ENCODE data around the gene SCIN. TPM values are rescaled to one million over a fixed set of nuclear protein-coding genes. Genes with fewer than 3 reads are reported as not detected.

Gene SCIN
- polyA plus RNA-seq, 1 of the 3 experiments (the other 2 are of a cell fraction): 0.02 TPM

GRCh38 chr7:12607134-12607533 is 36.6 kb downstream of the SCIN start:
- H3K27me3 ChIP-seq (ENCODE audit: insufficient read depth): no peaks in the 10 kb centered on the region
- WGBS (ENCODE audit: low lambda C conversion rate): 49% methylated on average over 1 of the region's 1 CpG
- no peak overlapping the region for H3K4me3 ChIP-seq (ENCODE audit: low read depth in 2 of 2, low read length in 1 of 2)
- H3K4me2 ChIP-seq: no peak overlapping the region
- TF ChIP-seq RXRA (IDR thresholded peaks at IDR 0.05; ENCODE audit: borderline replicate concordance, low read depth) (no peak), USF2 (IDR thresholded peaks at IDR 0.05; ENCODE audit: borderline replicate concordance, low read depth, low read length) (no peak), GATA2 (CRISPR knock-in tag; IDR thresholded peaks at IDR 0.05) (no peak), GABPA (IDR thresholded peaks at IDR 0.05; ENCODE audit: low read depth) (no peak), IRF3 (IDR thresholded peaks at IDR 0.05; ENCODE audit: low read depth, low read length) (no peak), FOXM1 (IDR thresholded peaks at IDR 0.05; ENCODE audit: low read depth) (no peak), TEAD4 (IDR thresholded peaks at IDR 0.05; ENCODE audit: borderline replicate concordance, insufficient read depth) (no peak), EP300 (IDR thresholded peaks at IDR 0.05; ENCODE audit: borderline replicate concordance in 1 of 2, low read depth in 1 of 2, low read length in 1 of 2) (peak in 1 of 2 experiments; percentile 22; a peak in 1 of 4 replicates), PBX3 (IDR thresholded peaks at IDR 0.05) (no peak), TCF12 (IDR thresholded peaks at IDR 0.05) (peak; percentile 30; the same call in 1 of the 2 replicates)
- ChIA-PET POLR2A (no interaction called here), CTCF (interaction anchor here (2.5 to 3.7 kb wide), 2 partner anchors 16 to 82 kb away, joined by 9 to 15 read pairs; no protein-coding TSS in a partner anchor)
- peaks cover 0 to 7% of the 10 kb centered on the region in 2 experiments; a peak in 2 of 4 replicates for H3K4me1 ChIP-seq (ENCODE audit: control insufficient read depth in 1 of 2, insufficient read depth in 2 of 2, low read depth in 1 of 2, low read length in 1 of 2)
- H3K9ac ChIP-seq: no peak overlapping the region
- H4K20me1 ChIP-seq (ENCODE audit: insufficient read depth): no peaks in the 10 kb centered on the region
- H3K9me2 ChIP-seq: no peaks in the 10 kb centered on the region
- no peaks in the 10 kb centered on the region for H3K36me3 ChIP-seq (replicated peaks in 1 of 2; ENCODE audit: control insufficient read depth in 1 of 2, insufficient read depth in 2 of 2, low read length in 1 of 2)
- DNase-seq: peak; percentile 39
- H3K9me3 ChIP-seq: no peaks in the 10 kb centered on the region
- H3K79me2 ChIP-seq (ENCODE audit: insufficient read depth): no peaks in the 10 kb centered on the region
- no peaks in the 10 kb centered on the region for H3F3A ChIP-seq (replicated peaks; ENCODE audit: insufficient read depth)
- peak overlapping the region in 1 of 2 experiments; percentile 41; a peak in 2 of 4 replicates for H3K27ac ChIP-seq (ENCODE audit: low read depth in 2 of 2, low read length in 1 of 2)
- no peak overlapping the region; the same call in 1 of the 2 replicates for H2AFZ ChIP-seq (ENCODE audit: low read depth)

- no peak for DNase-seq
- no peak overlapping the region for H3K9ac ChIP-seq
- H3K79me2 ChIP-seq (ENCODE audit: insufficient read depth): no peaks in the 10 kb centered on the region
- no peaks in the 10 kb centered on the region for H3K9me2 ChIP-seq
- peaks cover 0 to 7% of the 10 kb centered on the region in 2 experiments; a peak in 2 of 4 replicates for H3K4me1 ChIP-seq (ENCODE audit: control insufficient read depth in 1 of 2, insufficient read depth in 2 of 2, low read depth in 1 of 2, low read length in 1 of 2)
- H3K27me3 ChIP-seq (ENCODE audit: insufficient read depth): no peaks in the 10 kb centered on the region; the same call in 1 of the 2 replicates
- TF ChIP-seq RAD21 (IDR thresholded peaks at IDR 0.05; ENCODE audit: low read length): no peak
- TF ChIP-seq USF1 (IDR thresholded peaks at IDR 0.05; ENCODE audit: borderline replicate concordance, low read depth): no peak
- no peak for TF ChIP-seq RXRA (IDR thresholded peaks at IDR 0.05; ENCODE audit: borderline replicate concordance, low read depth)
- TF ChIP-seq YY1 (IDR thresholded peaks at IDR 0.05; ENCODE audit: low read depth): no peak
- no peak for TF ChIP-seq FOXM1 (IDR thresholded peaks at IDR 0.05; ENCODE audit: low read depth)
- TF ChIP-seq EZH2phosphoT487 (IDR thresholded peaks at IDR 0.05; ENCODE audit: borderline replicate concordance, low read depth): no peak
- no peak for TF ChIP-seq RFX5 (IDR thresholded peaks at IDR 0.05; ENCODE audit: low read length)
- no peak for TF ChIP-seq SIN3A (IDR thresholded peaks at IDR 0.05; ENCODE audit: borderline replicate concordance, low read depth, low read length)
- no peak for TF ChIP-seq TEAD4 (IDR thresholded peaks at IDR 0.05; ENCODE audit: borderline replicate concordance, insufficient read depth)
- TF ChIP-seq MEF2A (IDR thresholded peaks at IDR 0.05; ENCODE audit: borderline replicate concordance, low read depth): no peak
- TF ChIP-seq NFIC (IDR thresholded peaks at IDR 0.05; ENCODE audit: borderline replicate concordance): no peak
- 29% methylated on average over 1 of the region's 1 CpG for WGBS (ENCODE audit: low lambda C conversion rate)
- H3K4me2 ChIP-seq: no peak overlapping the region
- no peaks in the 10 kb centered on the region for H3K9me3 ChIP-seq
- H3F3A ChIP-seq (replicated peaks; ENCODE audit: insufficient read depth): no peaks in the 10 kb centered on the region
- ChIA-PET POLR2A (no interaction called here), CTCF (interaction anchor here (0.6 to 3.7 kb wide), 4 partner anchors 14 to 540 kb away, joined by 3 to 15 read pairs (median 6); no protein-coding TSS in a partner anchor)
- H3K4me3 ChIP-seq (ENCODE audit: low read depth in 2 of 2, low read length in 1 of 2): no peak overlapping the region
- H3K36me3 ChIP-seq (replicated peaks in 1 of 2; ENCODE audit: control insufficient read depth in 1 of 2, insufficient read depth in 2 of 2, low read length in 1 of 2): no peaks in the 10 kb centered on the region
- no peaks in the 10 kb centered on the region for H4K20me1 ChIP-seq (ENCODE audit: insufficient read depth)
- no peak overlapping the region for H3K27ac ChIP-seq (ENCODE audit: low read depth in 2 of 2, low read length in 1 of 2)
- H2AFZ ChIP-seq (ENCODE audit: low read depth): no peak overlapping the region
These were observed 39.0 kb downstream of the SCIN start for GRCh38 chr7:12609561-12609960.

Data from SK-N-SH (cell line).